Measurements from ENCODE around the gene HERC2. TPM values are rescaled to one million over a fixed set of nuclear protein-coding genes. Genes with fewer than 3 reads are reported as not detected.

Gene HERC2
- total and polyA plus RNA-seq, 2 donors from 2014 or later, result 17.9 to 58.4 TPM

GRCh38 chr15:28130651-28131050 is 191.3 kb downstream of the HERC2 start:
- Histone ChIP-seq H3K4me3 (ENCODE audit: low read length in 3 of 3) (no peak overlapping the region), H3K27ac (ENCODE audit: low read depth in 2 of 2, low read length in 2 of 2) (no peak overlapping the region), H3K9me3 (ENCODE audit: control insufficient read depth in 2 of 3, insufficient read depth in 1 of 3, low read length in 3 of 3) (no peaks in the 10 kb centered on the region), H3K27me3 (ENCODE audit: control insufficient read depth, insufficient read depth, low read length) (no peaks in the 10 kb centered on the region), H3K9ac (ENCODE audit: low read length in 3 of 3) (no peak overlapping the region), H3K36me3 (ENCODE audit: control insufficient read depth in 2 of 3, insufficient read depth in 3 of 3, low read length in 3 of 3) (peaks cover 4 to 39% (median 13%) of the 10 kb centered on the region in 3 donors), H3K4me1 (ENCODE audit: control insufficient read depth in 2 of 3, insufficient read depth in 2 of 3, low read depth in 1 of 3, low read length in 3 of 3) (no peaks in the 10 kb centered on the region)
- intact Hi-C loops (cut with DNase I), result no loop called here
- DNase-seq (no peak), FAIRE-seq (no peak)
- TF ChIP-seq CTCF (IDR thresholded peaks at IDR 0.05; ENCODE audit: borderline replicate concordance, extremely low read depth, insufficient read depth), result no peak

GRCh38 chr15:28129231-28129848 is 192.6 kb downstream of the HERC2 start:
- H3K9me3 ChIP-seq (ENCODE audit: control insufficient read depth in 2 of 3, insufficient read depth in 1 of 3, low read length in 3 of 3), result no peaks in the 10 kb centered on the region
- no peak for TF ChIP-seq CTCF (IDR thresholded peaks at IDR 0.05; ENCODE audit: borderline replicate concordance, extremely low read depth, insufficient read depth)
- no peak overlapping the region for H3K9ac ChIP-seq (ENCODE audit: low read length in 3 of 3)
- no peak overlapping the region for H3K4me3 ChIP-seq (ENCODE audit: low read length in 3 of 3)
- H3K4me1 ChIP-seq (ENCODE audit: control insufficient read depth in 2 of 3, insufficient read depth in 2 of 3, low read depth in 1 of 3, low read length in 3 of 3), result no peaks in the 10 kb centered on the region
- FAIRE-seq (no peak), DNase-seq (no peak)
- peaks cover 4 to 46% (median 17%) of the 10 kb centered on the region in 3 donors for H3K36me3 ChIP-seq (ENCODE audit: control insufficient read depth in 2 of 3, insufficient read depth in 3 of 3, low read length in 3 of 3)
- H3K27ac ChIP-seq (ENCODE audit: low read depth in 2 of 2, low read length in 2 of 2), result no peak overlapping the region
- H3K27me3 ChIP-seq (ENCODE audit: control insufficient read depth, insufficient read depth, low read length), result no peaks in the 10 kb centered on the region
- intact Hi-C loops (cut with DNase I), result no loop called here

- FAIRE-seq (no peak), DNase-seq (peak in 3 of 5 donors; percentile 19 to 51 (median 37))
- H3K27ac ChIP-seq (ENCODE audit: low read depth in 2 of 2, low read length in 2 of 2), result no peak overlapping the region
- H3K4me3 ChIP-seq (ENCODE audit: low read length in 3 of 3), result no peak overlapping the region
- H3K4me1 ChIP-seq (ENCODE audit: control insufficient read depth in 2 of 3, insufficient read depth in 2 of 3, low read depth in 1 of 3, low read length in 3 of 3), result peaks cover 0 to 6% (median 0%) of the 10 kb centered on the region in 3 donors
- no peaks in the 10 kb centered on the region for H3K27me3 ChIP-seq (ENCODE audit: control insufficient read depth, insufficient read depth, low read length)
- intact Hi-C loops (cut with DNase I), result no loop called here
- TF ChIP-seq CTCF (IDR thresholded peaks at IDR 0.05; ENCODE audit: borderline replicate concordance, extremely low read depth, insufficient read depth), result no peak
- H3K9me3 ChIP-seq (ENCODE audit: control insufficient read depth in 2 of 3, insufficient read depth in 1 of 3, low read length in 3 of 3), result no peaks in the 10 kb centered on the region
- H3K9ac ChIP-seq (ENCODE audit: low read length in 3 of 3), result no peak overlapping the region
- H3K36me3 ChIP-seq (ENCODE audit: control insufficient read depth in 2 of 3, insufficient read depth in 3 of 3, low read length in 3 of 3), result peaks cover 4 to 40% (median 17%) of the 10 kb centered on the region in 3 donors
These were observed 193.9 kb downstream of the HERC2 start for GRCh38 chr15:28128031-28128430.

All from kidney (tissue), 14 donors.